ENCODE data around the gene SLC35F5.

Gene SLC35F5

DNA sequence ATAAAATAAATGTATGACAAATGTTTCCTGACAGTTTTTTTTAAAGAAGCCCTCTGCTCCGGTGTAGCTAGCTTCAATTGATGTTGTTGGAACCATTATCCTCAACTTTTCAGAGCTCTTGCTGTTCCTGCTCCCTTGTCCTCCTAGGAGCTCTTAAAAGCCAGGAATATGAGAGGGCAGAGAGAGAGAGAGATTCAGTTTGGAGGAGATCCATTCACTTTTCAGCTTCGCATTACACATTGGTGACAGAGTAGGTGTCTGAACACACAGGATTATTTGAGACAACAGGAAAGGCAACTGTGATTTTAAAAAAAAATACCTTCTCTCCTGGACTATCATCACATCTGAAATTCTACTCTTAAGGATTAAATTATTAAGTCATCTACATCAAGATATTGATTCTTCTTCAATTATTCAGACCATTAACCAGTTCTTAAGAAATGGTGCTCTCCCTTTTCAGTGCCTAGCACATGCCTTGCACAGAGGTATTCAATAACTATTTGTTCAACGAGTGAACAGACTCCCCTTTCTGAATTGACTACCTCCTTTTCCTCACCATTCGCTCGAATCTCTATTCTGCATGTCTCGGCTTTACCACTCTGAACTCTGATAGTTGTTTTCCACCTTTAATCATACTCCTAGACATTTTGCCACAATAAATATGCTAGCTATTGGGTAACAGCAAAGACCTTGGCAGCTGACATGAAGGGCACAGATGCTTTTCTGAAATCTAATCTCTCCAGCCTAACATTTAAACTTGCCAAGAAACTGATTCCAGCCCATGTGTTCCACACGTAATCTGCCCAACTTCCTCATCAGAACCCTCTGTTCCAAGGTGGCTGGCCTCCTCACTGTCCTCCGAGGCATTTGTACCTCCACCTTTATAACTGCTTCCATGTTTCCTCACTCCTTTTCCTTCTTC, 28.6 kb upstream of the SLC35F5 start:
- TF ChIP-seq, protein P1, sequence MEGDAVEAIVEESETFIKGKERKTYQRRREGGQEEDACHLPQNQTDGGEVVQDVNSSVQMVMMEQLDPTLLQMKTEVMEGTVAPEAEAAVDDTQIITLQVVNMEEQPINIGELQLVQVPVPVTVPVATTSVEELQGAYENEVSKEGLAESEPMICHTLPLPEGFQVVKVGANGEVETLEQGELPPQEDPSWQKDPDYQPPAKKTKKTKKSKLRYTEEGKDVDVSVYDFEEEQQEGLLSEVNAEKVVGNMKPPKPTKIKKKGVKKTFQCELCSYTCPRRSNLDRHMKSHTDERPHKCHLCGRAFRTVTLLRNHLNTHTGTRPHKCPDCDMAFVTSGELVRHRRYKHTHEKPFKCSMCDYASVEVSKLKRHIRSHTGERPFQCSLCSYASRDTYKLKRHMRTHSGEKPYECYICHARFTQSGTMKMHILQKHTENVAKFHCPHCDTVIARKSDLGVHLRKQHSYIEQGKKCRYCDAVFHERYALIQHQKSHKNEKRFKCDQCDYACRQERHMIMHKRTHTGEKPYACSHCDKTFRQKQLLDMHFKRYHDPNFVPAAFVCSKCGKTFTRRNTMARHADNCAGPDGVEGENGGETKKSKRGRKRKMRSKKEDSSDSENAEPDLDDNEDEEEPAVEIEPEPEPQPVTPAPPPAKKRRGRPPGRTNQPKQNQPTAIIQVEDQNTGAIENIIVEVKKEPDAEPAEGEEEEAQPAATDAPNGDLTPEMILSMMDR (IDR thresholded peaks at IDR 0.05): no peak

DNA sequence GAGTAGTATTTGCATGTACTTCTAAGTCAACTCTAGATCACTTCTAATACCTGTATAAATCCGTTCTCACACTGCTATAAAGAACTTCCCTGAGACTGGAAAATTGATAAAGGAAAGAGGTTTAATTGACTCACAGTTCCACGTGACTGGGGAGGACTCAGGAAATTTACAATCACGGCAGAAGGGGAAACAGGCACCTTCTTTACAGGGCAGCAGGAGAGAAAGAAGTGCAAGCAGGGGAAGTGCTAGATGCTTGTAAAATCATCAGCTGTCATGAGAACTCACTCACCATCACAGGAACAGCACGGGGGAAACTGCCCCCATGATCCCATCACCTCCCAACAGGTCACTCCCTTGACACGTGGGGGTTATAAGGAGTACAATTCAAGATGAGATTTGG, 24.0 kb upstream of the SLC35F5 start:
- TF ChIP-seq, protein P1 (IDR thresholded peaks at IDR 0.05): no peak

DNA sequence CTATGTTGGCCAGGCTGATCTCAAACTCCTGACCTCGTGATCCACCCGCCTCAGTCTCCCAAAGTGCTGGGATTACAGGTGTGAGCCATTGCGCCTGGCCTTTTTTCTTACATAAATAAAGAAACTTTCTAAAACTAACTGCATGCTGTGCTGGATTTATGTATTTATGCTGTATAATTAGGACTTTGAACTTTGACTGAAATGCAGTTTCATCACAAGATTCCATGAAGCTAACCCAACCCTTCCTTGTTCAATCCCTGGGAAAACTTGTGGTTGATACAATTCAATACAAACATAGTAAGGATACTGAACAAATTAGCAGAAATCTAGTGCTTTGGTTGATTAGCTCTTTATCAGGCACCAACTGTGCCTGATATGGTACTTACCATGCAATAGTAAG, 20.9 kb upstream of the SLC35F5 start:
- TF ChIP-seq, protein P1 (IDR thresholded peaks at IDR 0.05): no peak

DNA sequence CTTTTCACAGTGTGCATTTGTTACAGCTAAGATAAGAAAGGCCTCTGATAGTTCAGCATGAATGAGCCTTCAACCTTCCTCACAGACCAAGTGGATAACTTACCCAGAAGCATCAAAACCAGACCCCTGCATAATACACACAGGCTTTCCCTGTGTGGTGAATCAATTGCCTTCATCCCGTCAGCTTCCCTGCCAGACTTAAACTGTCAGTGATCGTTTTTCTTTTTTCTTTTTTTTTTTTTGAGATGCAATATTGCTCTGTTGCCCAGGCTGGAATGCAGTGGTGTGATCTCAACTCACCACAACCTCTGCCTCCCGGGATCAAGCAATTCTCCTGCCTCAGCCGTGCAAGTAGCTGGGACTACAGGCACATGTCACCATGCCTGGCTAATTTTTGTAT, 20.5 kb upstream of the SLC35F5 start:
- TF ChIP-seq, protein P1 (IDR thresholded peaks at IDR 0.05): no peak

DNA sequence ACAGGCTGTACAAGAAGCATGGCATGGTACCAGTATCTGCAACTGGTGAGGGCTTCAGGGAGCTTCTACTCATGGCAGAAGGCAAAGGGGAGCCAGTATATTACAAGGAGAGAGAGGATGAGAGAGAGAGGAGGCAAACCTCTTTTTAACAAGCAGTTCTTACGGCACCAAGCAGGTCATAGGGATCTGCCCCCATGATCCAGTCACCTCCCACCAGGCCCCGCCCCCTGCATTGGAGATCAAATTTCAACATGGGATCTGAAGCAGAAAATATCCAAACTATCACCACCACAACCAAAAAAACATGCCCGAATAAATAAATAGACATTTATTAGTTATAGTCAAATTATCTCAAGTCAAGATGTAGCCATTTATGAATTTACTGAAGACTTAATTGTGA, 14.5 kb upstream of the SLC35F5 start:
- TF ChIP-seq, protein P1 (IDR thresholded peaks at IDR 0.05): no peak

DNA sequence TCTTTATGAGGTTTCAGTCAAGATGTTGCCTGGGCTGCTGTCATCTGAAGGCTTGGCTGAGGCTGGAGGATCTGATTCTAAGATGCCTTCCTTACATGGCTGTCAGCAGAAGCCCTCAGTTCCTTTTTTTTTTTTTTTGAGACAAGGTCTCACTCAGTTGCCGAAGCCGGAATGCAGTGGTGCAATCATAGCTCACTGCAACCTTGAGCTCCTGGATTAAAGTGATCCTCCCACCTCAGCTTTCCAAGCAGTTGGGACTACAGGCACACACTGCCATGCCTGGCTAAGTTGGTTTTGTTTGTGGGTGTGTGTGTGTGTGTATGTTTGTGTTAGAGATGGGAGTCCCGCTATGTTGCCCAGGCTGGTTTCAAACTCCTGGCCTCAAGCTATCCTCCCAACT, 13.1 kb upstream of the SLC35F5 start:
- TF ChIP-seq, protein P1 (IDR thresholded peaks at IDR 0.05): no peak

DNA sequence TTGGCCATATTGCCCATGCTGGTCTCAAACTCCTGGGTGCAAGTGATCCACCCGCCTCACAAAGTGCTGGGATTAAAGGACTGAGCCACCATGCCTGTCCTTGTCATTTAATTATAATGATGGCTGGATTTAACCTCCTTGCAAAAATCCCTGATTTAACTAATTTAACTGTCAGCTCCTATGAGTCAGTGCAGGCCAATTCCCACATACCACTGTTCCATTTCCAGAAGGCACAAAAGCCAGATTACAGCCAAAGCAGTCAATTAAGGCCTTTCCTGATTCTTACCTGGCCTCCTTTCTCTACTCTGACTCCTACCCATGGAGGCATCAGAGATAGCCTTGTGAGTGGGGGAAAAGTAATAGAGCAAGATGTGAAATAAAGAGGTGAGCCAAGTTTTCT, 12.3 kb upstream of the SLC35F5 start:
- TF ChIP-seq, protein P1 (IDR thresholded peaks at IDR 0.05): no peak
